SK-N-SH (cell line): ENCODE data around the gene ACOT7. TPM values are rescaled to one million over a fixed set of nuclear protein-coding genes. Genes with fewer than 3 reads are reported as not detected.

Experiments used
- CTCF ChIA-PET: fragments of 300-600, 350-600 bp; formaldehyde crosslinking; extraction: SDS; loops from one replicate; lab custom pipeline; 2021; lab: Yijun Ruan, JAX
- POLR2A ChIA-PET: fragments of 350-600 bp; sonication (Branson Sonifier 250); formaldehyde crosslinking; extraction: SDS; loops from one replicate; lab custom pipeline; 2020; ENCODE audit warnings: antibody characterized with exemption, inconsistent platforms; lab: Yijun Ruan, JAX
- DNase-seq: peaks from one replicate; pipeline ENCODE4 v3.0.0; 2012
- H2AFZ ChIP-seq: fragments of 200-600 bp; sonication (generic); 2 replicates; pipeline ENCODE4 v1.8.1; 2016; ENCODE audit warnings: antibody characterized with exemption, mild to moderate bottlenecking, low read depth
- H3F3A ChIP-seq: fragments of 200-600 bp; sonication (generic); replicated peaks from 2 replicates; pipeline ENCODE3; 2016; ENCODE audit warnings: antibody characterized with exemption, mild to moderate bottlenecking; ENCODE audit not compliant: insufficient read depth
- H3K27ac ChIP-seq, 2 experiments: fragments of 200-500 bp in 1 of 2; fragments of 200-600 bp in 1 of 2; sonication (Bioruptor generic) in 1 of 2; sonication (generic), shearing (Covaris generic) in 1 of 2; 2 replicates each; pipeline versions ENCODE4 v1.5.1 to v1.6.1; 2014 to 2016; ENCODE audit warnings: low read depth in 2 of 2, inconsistent platforms in 1 of 2, low read length in 1 of 2, mild to moderate bottlenecking in 1 of 2, mixed read lengths in 1 of 2
- H3K27me3 ChIP-seq: fragments of 200-600 bp; sonication (generic), shearing (Covaris generic); 2 replicates; pipeline ENCODE4 v1.6.1; 2016; ENCODE audit warnings: mixed run types; ENCODE audit not compliant: insufficient read depth
- H3K36me3 ChIP-seq, 2 experiments: fragments of 200-500 bp in 1 of 2; fragments of 200-600 bp in 1 of 2; sonication (Bioruptor generic) in 1 of 2; sonication (generic) in 1 of 2; replicated peaks in 1 of 2; 2 replicates each; pipeline versions ENCODE3 to v1.5.1; 2014 to 2016; ENCODE audit warnings: low read length in 1 of 2, mild to moderate bottlenecking in 1 of 2; ENCODE audit not compliant: insufficient read depth in 2 of 2, control insufficient read depth in 1 of 2
- H3K4me1 ChIP-seq, 2 experiments: fragments of 200-500 bp in 1 of 2; fragments of 200-600 bp in 1 of 2; sonication (Bioruptor generic) in 1 of 2; sonication (generic), shearing (Covaris generic) in 1 of 2; 2 replicates each; pipeline versions ENCODE4 v1.5.1 to v1.6.1; 2014 to 2016; ENCODE audit warnings: low read depth in 1 of 2, low read length in 1 of 2, mixed run types in 1 of 2; ENCODE audit not compliant: insufficient read depth in 2 of 2, control insufficient read depth in 1 of 2
- H3K4me2 ChIP-seq: fragments of 200-600 bp; sonication (generic), shearing (Covaris generic); 2 replicates; pipeline ENCODE4 v1.6.1; 2017; ENCODE audit warnings: mixed run types
- H3K4me3 ChIP-seq, 2 experiments: fragments of 200-500 bp in 1 of 2; fragments of 200-600 bp in 1 of 2; sonication (Bioruptor generic) in 1 of 2; sonication (generic), shearing (Covaris generic) in 1 of 2; 2 replicates each; pipeline versions ENCODE4 v1.5.1 to v1.8.1; 2014 to 2016; ENCODE audit warnings: low read depth in 2 of 2, inconsistent platforms in 1 of 2, low read length in 1 of 2, mild to moderate bottlenecking in 1 of 2, mixed read lengths in 1 of 2, moderate library complexity in 1 of 2
- H3K79me2 ChIP-seq: fragments of 200-600 bp; sonication (generic); 2 replicates; pipeline ENCODE4 v1.8.1; 2017; ENCODE audit warnings: mild to moderate bottlenecking; ENCODE audit not compliant: insufficient read depth
- H3K9ac ChIP-seq: fragments of 200-600 bp; sonication (generic); 2 replicates; pipeline ENCODE4 v1.6.1; 2017; ENCODE audit warnings: mixed run types
- H3K9me2 ChIP-seq: fragments of 200-600 bp; sonication (generic); 2 replicates; pipeline ENCODE4 v1.6.1; 2017; ENCODE audit warnings: mixed run types
- H3K9me3 ChIP-seq: fragments of 200-600 bp; sonication (generic); 2 replicates; pipeline ENCODE4 v1.6.1; 2017; ENCODE audit warnings: mixed run types, mild to moderate bottlenecking, moderate library complexity
- H4K20me1 ChIP-seq: fragments of 200-600 bp; sonication (generic); 2 replicates; pipeline ENCODE4 v1.6.1; 2017; ENCODE audit warnings: mild to moderate bottlenecking, mixed run types; ENCODE audit not compliant: insufficient read depth
- EP300 ChIP-seq, 2 experiments: IDR thresholded peaks; 2 replicates each; pipeline versions ENCODE4 v1.4.0 to v1.6.1; 2012; ENCODE audit warnings: borderline replicate concordance in 1 of 2, low read depth in 1 of 2, low read length in 1 of 2
- EZH2phosphoT487 ChIP-seq: fragments of 200-600 bp; sonication (generic); IDR thresholded peaks from 2 replicates; pipeline ENCODE4 v1.6.1; 2017; ENCODE audit warnings: low read depth, mixed run types, mild to moderate bottlenecking, antibody characterized with exemption, moderate library complexity, borderline replicate concordance
- FOSL2 ChIP-seq: IDR thresholded peaks from 2 replicates; pipeline ENCODE4 v1.4.0; 2012; ENCODE audit warnings: low read depth, mild to moderate bottlenecking, moderate library complexity, borderline replicate concordance
- GATA2 ChIP-seq: sonication (generic); formaldehyde crosslinking; IDR thresholded peaks from 2 replicates; pipeline ENCODE4 v1.5.0; 2020; ENCODE audit warnings: mild to moderate bottlenecking, missing genetic modification reagents
- SMC3 ChIP-seq: IDR thresholded peaks from 2 replicates; pipeline ENCODE4 v1.6.1; 2012; ENCODE audit warnings: low read depth, low read length, improper control_type of control experiment
- TCF12 ChIP-seq: IDR thresholded peaks from 2 replicates; pipeline ENCODE4 v1.4.0; 2012
- WGBS: methylation state at CpG from one replicate; pipeline ENCODE4 v1.1.6; 2017; ENCODE audit warnings: low lambda C conversion rate; 5-methylcytosine and 5-hydroxymethylcytosine counted together
- polyA plus RNA-seq, 3 experiments: library from polyadenylated mRNA; depleted of rRNA; stranded (reverse); fragments of >200 nt; gene quantifications; 2 replicates each; pipeline ENCODE4 v1.2.3, GENCODE V29; 2012
- TF ChIP-seq, protein P1 (sequence below): fragments of 150-350 bp; IDR thresholded peaks from 2 replicates; pipeline ENCODE4 v1.6.1; 2017; ENCODE audit warnings: antibody characterized with exemption, low read length, low read depth, borderline replicate concordance
- TF ChIP-seq, protein P2 (sequence below): IDR thresholded peaks from 2 replicates; pipeline ENCODE4; 2012
- TF ChIP-seq, protein P3 (sequence below): fragments of 150-350 bp; IDR thresholded peaks from 2 replicates; pipeline ENCODE4 v1.6.1; 2016; ENCODE audit warnings: mild to moderate bottlenecking, low read depth, low read length

Gene ACOT7
- polyA plus RNA-seq, 1 of the 3 experiments (the other 2 are of a cell fraction), result 289 TPM

DNA sequence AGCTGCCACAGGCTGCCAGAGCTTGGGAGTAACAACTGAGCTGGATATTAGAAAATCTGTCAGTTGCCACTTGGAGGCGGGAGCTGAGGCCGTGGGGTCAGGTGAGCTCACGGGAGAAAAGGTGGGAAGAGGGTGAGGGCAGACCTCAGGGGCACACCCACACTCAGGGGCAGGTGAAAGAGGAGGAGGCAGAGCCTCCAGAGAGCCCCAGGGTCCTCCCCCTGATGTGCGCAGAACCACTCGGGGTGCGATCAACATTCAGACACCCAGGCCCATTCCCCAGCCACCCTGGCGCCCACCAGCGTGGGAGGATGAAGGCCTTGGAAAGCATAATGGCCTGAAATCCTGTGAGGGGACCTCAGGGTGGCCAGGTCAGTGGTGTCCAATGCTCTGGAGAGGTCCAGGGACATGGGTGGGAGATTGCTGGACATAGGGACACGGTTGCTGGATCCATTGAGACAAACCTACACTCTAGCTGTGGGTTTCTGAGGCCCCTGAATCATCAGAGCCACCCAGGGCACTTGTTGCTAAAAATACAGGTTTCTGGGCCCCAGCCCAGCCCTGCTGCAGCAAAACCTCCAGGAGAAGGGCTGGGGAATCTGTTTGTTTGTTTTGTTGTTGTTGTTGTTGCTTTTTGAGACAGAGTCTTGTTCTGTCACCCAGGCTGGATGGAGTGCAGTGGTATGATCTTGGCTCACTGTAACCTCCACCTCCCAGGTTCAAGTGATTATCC lies 83.3 kb downstream of the ACOT7 start:
- Histone ChIP-seq H3K4me1 (peaks cover 0 to 9% of the 10 kb centered on the region in 2 experiments; a peak in 1 of 4 replicates), H2AFZ (no peak overlapping the region), H3K9ac (no peak overlapping the region), H4K20me1 (no peaks in the 10 kb centered on the region), H3K27ac (no peak overlapping the region), H3K4me2 (no peak overlapping the region), H3K36me3 (peaks cover 0 to 6% of the 10 kb centered on the region in 2 experiments), H3F3A (no peaks in the 10 kb centered on the region), H3K9me2 (no peaks in the 10 kb centered on the region), H3K79me2 (no peaks in the 10 kb centered on the region), H3K4me3 (no peak overlapping the region), H3K9me3 (no peaks in the 10 kb centered on the region)
- ChIA-PET CTCF (interaction anchor here (0.9 to 1.6 kb wide), 5 partner anchors 11 to 64 kb away, joined by 3 to 5 read pairs (median 3); no protein-coding TSS in a partner anchor), POLR2A (no interaction called here)
- no peak for DNase-seq
- 100% methylated on average over 6 of the region's 9 CpGs for WGBS
- TF ChIP-seq FOSL2, result no peak
- TF ChIP-seq GATA2, result no peak
- no peak for TF ChIP-seq EZH2phosphoT487
- TF ChIP-seq EP300 (IDR thresholded peaks at IDR 0.05; ENCODE audit: borderline replicate concordance in 1 of 2, low read depth in 1 of 2, low read length in 1 of 2), result no peak
- TF ChIP-seq SMC3, result no peak
- TF ChIP-seq, all 33 proteins: peak for 0
- H3K27me3 ChIP-seq, result no peaks in the 10 kb centered on the region

DNA sequence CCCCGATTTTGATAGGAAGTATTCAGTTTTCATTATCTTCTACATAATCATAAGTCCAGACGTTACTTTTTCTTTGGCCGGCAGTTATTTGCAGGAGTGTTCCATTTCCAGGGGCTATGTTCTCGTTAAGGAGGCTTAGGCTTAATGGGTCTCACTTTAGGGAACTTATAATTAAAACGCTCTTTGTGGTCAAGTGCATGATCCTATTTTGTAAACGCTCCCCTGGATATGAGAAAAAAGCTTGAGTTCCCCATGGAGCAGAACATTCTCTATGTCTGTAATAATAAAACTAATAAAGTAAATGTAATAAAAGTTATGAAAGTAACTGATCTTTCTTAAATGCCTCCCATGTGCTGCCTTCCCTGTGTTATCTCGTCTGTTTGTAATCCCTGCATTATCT lies 84.0 kb downstream of the ACOT7 start:
- Histone ChIP-seq H4K20me1 (no peaks in the 10 kb centered on the region), H3K27ac (no peak overlapping the region), H3K79me2 (no peaks in the 10 kb centered on the region), H2AFZ (no peak overlapping the region), H3K9me3 (no peaks in the 10 kb centered on the region), H3K4me1 (peaks cover 0 to 9% of the 10 kb centered on the region in 2 experiments; a peak in 1 of 4 replicates), H3K9me2 (no peaks in the 10 kb centered on the region), H3K4me2 (no peak overlapping the region), H3K27me3 (no peaks in the 10 kb centered on the region), H3K36me3 (peaks cover 0 to 6% of the 10 kb centered on the region in 2 experiments), H3F3A (no peaks in the 10 kb centered on the region), H3K4me3 (no peak overlapping the region), H3K9ac (no peak overlapping the region)
- TF ChIP-seq, protein P1, sequence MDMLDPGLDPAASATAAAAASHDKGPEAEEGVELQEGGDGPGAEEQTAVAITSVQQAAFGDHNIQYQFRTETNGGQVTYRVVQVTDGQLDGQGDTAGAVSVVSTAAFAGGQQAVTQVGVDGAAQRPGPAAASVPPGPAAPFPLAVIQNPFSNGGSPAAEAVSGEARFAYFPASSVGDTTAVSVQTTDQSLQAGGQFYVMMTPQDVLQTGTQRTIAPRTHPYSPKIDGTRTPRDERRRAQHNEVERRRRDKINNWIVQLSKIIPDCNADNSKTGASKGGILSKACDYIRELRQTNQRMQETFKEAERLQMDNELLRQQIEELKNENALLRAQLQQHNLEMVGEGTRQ, result no peak
- TF ChIP-seq TCF12, result no peak
- TF ChIP-seq, protein P2, sequence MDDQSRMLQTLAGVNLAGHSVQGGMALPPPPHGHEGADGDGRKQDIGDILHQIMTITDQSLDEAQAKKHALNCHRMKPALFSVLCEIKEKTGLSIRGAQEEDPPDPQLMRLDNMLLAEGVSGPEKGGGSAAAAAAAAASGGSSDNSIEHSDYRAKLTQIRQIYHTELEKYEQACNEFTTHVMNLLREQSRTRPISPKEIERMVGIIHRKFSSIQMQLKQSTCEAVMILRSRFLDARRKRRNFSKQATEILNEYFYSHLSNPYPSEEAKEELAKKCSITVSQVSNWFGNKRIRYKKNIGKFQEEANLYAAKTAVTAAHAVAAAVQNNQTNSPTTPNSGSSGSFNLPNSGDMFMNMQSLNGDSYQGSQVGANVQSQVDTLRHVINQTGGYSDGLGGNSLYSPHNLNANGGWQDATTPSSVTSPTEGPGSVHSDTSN, result no peak
- TF ChIP-seq, protein P3, sequence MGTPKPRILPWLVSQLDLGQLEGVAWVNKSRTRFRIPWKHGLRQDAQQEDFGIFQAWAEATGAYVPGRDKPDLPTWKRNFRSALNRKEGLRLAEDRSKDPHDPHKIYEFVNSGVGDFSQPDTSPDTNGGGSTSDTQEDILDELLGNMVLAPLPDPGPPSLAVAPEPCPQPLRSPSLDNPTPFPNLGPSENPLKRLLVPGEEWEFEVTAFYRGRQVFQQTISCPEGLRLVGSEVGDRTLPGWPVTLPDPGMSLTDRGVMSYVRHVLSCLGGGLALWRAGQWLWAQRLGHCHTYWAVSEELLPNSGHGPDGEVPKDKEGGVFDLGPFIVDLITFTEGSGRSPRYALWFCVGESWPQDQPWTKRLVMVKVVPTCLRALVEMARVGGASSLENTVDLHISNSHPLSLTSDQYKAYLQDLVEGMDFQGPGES, result no peak
- ChIA-PET POLR2A (no interaction called here), CTCF (interaction anchor here (0.9 to 1.6 kb wide), 4 partner anchors 10 to 63 kb away, joined by 3 to 5 read pairs (median 4); no protein-coding TSS in a partner anchor)
- DNase-seq, result no peak
- WGBS, result 97% methylated on average over 7 of the region's 7 CpGs
